A549 (cell line): ENCODE data around the gene DYSF.

Source experiments
- CBX8 ChIP-seq: fragments of 200-600 bp; sonication (generic); IDR thresholded peaks from 2 replicates; pipeline ENCODE4 v1.6.1; 2016
- CEBPB ChIP-seq, 2 experiments: fragments of >200 bp in 1 of 2; sonication (Bioruptor Twin) in 1 of 2; formaldehyde crosslinking in 1 of 2; IDR thresholded peaks; 2 replicates each; pipeline ENCODE4 v1.6.1; 2012 to 2016
- CTCF ChIP-seq: fragments of >200 bp; sonication (Bioruptor Twin); formaldehyde crosslinking; IDR thresholded peaks from 3 replicates; pipeline ENCODE4 v1.5.1; 2016
- EP300 ChIP-seq, 2 experiments: fragments of >200 bp; sonication (Bioruptor Twin); formaldehyde crosslinking; IDR thresholded peaks; 2 replicates in 1 of 2; 3 replicates in 1 of 2; pipeline ENCODE4 v1.6.1; 2016 to 2017
- HOXB13 ChIP-seq: fragments of 250-450 bp; sonication (Bioruptor Pico); IDR thresholded peaks from 2 replicates; pipeline ENCODE4 v1.5.0; 2020; ENCODE audit warnings: low read depth, mild to moderate bottlenecking, moderate library complexity
- KDM1A ChIP-seq: fragments of 200-600 bp; sonication (generic); IDR thresholded peaks from 2 replicates; pipeline ENCODE4 v1.6.1; 2016; ENCODE audit warnings: low read depth, mild to moderate bottlenecking
- KDM5A ChIP-seq: fragments of 200-600 bp; sonication (generic); IDR thresholded peaks from 2 replicates; pipeline ENCODE4 v1.6.1; 2016; ENCODE audit warnings: antibody characterized with exemption, mild to moderate bottlenecking
- MAFK ChIP-seq: fragments of 450-650 bp; IDR thresholded peaks from 2 replicates; pipeline ENCODE4 v1.6.1; 2014; ENCODE audit not compliant: partially characterized antibody
- MAZ ChIP-seq: fragments of 150-350 bp; IDR thresholded peaks from 2 replicates; pipeline ENCODE4 v1.6.1; 2014; ENCODE audit warnings: antibody characterized with exemption, low read depth, low read length, borderline replicate concordance
- PHF8 ChIP-seq: fragments of 200-600 bp; sonication (generic); IDR thresholded peaks from 2 replicates; pipeline ENCODE4 v1.6.1; 2016; ENCODE audit warnings: low read depth, mild to moderate bottlenecking, antibody characterized with exemption, moderate library complexity, borderline replicate concordance
- POLR2A ChIP-seq: IDR thresholded peaks from 2 replicates; pipeline ENCODE4 v1.6.1; 2012; ENCODE audit warnings: mild to moderate bottlenecking, low read length
- RAD21 ChIP-seq, 2 experiments: fragments of >200 bp in 1 of 2; sonication (Bioruptor Twin) in 1 of 2; formaldehyde crosslinking in 1 of 2; IDR thresholded peaks in 1 of 2; conservative IDR thresholded peaks in 1 of 2; 2 replicates in 1 of 2; 3 replicates in 1 of 2; pipeline ENCODE4 v1.6.1; 2012 to 2018; ENCODE audit warnings: inconsistent platforms in 1 of 2
- RFX5 ChIP-seq: fragments of 450-650 bp; IDR thresholded peaks from 2 replicates; pipeline ENCODE4 v1.7.1; 2014; ENCODE audit warnings: antibody characterized with exemption, mild to moderate bottlenecking, moderate library complexity
- SMC3 ChIP-seq: fragments of >200 bp; sonication (Bioruptor Twin); formaldehyde crosslinking; IDR thresholded peaks from 3 replicates; pipeline ENCODE4 v1.6.1; 2018; ENCODE audit warnings: inconsistent platforms

DNA sequence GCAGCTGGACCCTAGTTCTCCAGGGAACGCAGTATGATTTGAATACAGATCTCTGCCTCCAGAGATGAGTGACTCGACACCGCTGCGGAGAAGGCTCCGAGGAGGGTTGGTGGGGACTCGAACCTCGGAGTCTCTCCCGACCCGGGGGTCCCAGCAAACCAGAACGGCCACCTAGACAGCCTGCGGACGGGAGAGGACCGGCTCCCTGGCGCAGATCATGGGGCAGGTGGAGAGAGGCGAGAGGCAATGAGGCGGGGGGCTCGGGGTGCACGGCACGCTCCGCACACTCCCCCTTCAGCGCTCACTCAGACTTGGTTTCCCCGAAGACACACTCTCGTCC lies 12.6 kb downstream of the DYSF start:
- no peak for TF ChIP-seq POLR2A
- TF ChIP-seq KDM1A, result no peak
- no peak for TF ChIP-seq CTCF
- TF ChIP-seq EP300 (IDR thresholded peaks at IDR 0.05), result no peak
- TF ChIP-seq CBX8, result no peak
- TF ChIP-seq CEBPB (IDR thresholded peaks at IDR 0.05), result no peak
- no peak for TF ChIP-seq MAFK
- no peak for TF ChIP-seq RFX5
- no peak for TF ChIP-seq HOXB13 (CRISPR knock-in tag)
- no peak for TF ChIP-seq RAD21 (conservative IDR thresholded peaks at IDR 0.05 in 1 of 2, IDR thresholded peaks at IDR 0.05 in 1 of 2)
- TF ChIP-seq KDM5A, result no peak
- TF ChIP-seq SMC3, result no peak
- no peak for TF ChIP-seq MAZ
- TF ChIP-seq PHF8, result no peak
